Suppressor macrophage (primary cell): ENCODE data around the gene NAT8L.

ENCODE experiments used
- DNase-seq, 4 experiments: peaks; one replicate each; pipeline ENCODE4 v3.0.0-alpha.2; 2020 to 2022

NAT8L gene

DNA sequence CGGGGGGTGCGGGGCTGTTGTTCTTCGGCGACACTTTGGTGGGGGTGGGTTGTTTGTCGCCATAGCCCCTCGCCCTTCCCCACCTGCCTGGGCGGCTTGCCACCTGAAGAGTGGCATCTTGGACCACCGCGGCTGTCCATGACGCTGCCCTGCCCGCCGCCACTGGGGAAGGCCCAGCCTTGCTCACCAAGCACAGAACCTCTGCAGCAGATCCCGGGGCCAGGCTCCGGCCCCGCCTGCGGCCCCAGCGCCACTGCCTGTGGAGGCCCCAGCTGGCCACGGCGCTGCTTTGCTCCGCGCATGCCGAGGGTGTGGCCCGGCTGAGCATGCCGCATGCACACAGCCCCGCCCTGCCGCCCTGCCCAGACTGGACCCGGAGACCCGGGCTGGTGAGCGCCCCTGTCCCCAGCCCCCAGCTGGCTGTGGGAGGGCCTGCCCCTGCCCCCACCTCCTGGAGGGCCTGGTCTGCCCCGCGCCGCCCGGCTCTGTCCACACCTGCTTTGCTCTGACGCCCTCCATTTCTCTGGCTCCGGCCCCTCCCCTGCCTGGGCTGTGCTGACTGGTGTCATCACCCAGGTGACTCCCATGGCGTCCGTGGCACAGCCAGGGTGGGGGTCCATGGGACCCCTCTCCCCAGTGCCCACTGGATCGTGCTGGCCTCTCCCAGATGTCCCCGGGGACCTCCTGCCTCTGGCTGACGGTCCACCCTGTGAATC lies 5.3 kb downstream of the NAT8L start:
- peak in 1 of 4 experiments; percentile 1 for DNase-seq

DNA sequence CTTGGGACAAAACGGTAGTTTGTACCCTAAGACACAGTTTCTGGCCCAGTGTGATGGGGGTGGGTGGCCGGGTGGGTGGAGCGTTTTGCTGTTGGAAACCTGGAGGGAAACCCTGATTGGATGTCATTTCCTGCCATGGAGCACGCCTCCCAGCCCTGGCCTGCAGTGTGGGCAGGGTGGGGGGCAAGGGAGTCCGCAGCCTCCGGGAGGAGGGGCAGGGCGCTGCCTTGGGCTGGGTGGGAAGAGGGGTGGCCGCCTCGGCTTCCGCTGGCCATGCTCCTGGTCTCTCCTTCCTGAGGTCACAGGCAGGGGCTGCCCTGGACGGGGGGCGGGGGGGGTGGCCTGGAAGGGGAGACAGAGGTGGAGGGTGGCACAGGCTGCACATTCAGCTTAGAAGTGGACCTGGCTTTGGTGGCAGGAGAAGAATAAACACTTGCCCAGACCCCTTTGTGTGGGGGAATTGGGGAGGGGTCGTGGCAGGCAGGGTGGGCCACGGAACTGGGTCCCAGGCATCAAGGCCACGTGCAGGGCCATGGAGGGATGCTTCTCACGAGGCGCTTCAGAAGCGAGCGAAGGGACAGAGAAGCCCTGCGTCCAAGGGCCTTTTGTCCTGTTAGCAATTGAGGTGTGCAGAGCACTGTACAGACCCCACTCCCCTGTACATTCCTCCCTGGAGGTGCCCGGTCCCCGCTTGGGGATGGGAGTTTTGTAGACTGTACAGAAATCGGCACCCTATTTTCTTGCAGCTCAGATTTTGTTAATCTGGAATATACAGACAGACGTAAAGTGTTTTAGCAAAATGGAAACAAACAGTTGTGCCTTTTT lies 6.2 kb downstream of the NAT8L start:
- peak in 1 of 4 experiments; percentile 1 for DNase-seq

DNA sequence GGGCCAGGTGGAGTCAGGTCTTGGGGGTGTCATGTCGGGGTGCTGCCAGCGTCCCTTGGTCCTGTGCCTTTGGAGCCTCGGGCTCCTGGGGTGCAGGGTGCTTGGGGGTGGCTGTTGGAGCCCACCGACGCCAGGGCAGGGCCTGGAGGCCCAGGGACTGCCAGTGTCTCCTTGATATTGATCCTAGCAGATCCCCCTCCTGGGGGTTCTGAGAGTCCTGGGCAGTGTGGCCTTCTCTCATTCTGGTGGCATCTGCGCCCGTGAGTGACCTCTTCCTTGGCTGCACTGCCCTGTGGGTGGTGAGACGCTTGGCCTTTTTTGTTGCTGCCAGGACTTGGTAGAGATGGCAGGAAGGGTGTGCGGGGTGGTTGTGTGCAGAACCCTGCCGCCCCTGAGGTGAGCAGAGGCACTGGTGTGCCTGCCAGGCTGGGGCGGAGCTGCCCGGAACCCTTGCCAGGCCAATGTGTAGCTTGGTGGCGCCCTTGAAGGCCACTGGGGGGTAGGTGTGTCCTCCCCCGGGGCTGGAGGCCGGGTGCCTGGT lies 7.0 kb downstream of the NAT8L start:
- DNase-seq = no peak

DNA sequence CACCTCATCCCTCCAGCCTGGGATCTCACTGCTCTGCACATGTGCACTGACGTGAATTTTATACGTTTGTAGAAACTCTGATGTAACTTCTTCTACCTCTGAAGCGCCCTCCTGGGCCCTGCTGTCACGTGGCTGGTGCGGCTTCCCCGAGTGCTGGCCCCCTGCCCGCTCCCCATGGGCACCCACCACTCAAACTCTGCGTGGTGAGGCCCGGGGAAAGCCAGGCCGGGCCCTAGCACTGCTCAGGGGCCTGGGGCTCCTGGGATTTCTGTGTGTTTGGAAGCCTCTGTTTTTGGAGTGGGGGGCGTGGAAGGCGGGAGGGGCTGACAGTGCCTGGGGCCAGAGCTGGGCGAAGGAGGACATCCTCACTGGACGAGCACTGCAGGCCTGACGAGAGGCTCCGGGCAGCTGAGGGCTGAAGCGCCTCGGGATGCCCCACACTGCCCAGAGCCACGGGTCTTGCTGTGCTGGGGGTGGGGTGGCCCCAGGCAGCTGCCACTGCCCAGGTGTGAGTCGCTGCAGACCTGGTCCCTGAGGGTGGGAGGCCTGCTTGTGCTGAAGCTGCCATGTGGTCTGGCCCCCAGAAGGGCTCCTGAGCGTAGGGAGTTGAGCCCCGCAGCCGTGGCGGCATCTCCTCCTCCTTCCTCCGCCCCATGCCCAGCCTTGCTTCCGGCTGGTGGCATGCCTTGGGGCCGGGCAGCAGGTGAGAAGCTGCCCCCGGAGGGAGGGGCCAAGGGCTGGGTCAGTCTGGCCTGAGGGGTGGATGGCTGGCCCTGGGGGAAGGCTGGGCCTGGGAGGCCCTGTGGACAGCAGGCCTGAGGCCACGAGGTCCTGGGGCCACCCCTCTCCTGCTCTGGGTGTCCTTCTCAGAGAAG lies 7.7 kb downstream of the NAT8L start:
- no peak for DNase-seq

DNA sequence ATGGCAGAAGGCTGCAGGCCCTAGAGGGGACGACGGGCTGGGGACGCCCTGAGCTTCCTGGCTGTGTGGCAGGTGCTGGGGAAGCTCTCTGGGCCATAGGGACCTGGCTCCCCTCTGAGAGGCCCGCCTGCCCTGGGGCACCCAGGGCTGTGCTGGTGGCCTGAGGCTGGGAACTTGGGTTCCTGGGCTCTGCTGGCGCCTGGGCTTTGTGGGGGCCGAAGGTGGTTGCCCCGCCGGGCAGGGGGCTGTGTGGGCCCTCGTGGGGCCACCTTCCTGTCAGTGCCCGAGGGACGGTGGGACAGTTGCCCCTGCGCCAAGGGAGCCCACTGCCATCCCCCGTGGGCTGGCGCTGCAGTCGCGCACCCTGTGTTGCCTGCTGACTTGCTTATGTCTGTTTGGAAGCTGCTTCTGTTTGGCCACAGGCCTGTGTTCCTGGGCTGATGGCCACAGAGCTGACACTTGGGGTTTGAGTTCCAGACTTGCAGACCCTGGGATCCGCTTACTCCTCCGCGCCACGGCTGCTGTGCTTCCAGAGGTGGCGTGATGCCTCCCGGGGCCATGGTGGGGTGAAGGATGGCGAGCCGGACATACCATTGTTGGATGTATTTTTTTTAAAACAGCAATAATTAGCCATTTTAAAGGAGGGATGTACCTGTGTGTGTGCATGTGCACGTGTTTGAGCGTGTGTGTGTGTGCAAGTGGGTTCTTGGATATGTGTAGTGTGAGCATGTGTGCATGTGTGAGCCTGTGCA lies 8.5 kb downstream of the NAT8L start:
- no peak for DNase-seq

DNA sequence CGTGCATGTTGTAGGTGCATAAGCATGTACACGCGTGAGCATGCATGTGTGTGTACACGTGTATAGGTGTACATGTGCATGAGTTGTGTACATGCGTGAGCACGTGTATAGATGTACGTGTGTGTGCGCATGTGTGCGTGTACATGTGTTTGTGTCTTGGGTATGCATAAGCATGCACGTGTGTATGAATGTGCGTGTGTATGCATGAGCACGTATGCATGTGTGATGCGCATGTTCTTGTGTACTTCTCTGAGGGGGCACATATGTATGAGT lies 9.0 kb downstream of the NAT8L start:
- no peak for DNase-seq

DNA sequence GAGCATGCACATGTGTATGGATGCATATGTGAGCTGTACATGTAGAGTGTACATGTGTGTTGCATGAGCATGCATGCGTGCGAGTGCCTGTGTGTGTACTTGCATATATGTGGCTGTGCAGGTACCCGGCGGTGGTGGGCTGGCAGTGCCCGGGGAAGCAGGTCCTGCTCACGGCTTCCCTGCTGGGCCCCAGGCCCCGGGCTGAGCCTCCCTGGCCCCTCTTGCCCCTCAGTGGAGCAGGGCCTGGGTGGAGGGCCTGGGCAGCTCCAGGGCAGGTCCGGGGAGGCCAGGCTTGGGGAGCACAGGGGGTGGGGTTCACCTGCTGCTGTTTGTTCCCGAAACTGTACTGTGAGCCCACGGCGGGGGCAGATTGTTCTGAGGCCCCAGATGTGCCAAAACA lies 9.4 kb downstream of the NAT8L start:
- DNase-seq = no peak

DNA sequence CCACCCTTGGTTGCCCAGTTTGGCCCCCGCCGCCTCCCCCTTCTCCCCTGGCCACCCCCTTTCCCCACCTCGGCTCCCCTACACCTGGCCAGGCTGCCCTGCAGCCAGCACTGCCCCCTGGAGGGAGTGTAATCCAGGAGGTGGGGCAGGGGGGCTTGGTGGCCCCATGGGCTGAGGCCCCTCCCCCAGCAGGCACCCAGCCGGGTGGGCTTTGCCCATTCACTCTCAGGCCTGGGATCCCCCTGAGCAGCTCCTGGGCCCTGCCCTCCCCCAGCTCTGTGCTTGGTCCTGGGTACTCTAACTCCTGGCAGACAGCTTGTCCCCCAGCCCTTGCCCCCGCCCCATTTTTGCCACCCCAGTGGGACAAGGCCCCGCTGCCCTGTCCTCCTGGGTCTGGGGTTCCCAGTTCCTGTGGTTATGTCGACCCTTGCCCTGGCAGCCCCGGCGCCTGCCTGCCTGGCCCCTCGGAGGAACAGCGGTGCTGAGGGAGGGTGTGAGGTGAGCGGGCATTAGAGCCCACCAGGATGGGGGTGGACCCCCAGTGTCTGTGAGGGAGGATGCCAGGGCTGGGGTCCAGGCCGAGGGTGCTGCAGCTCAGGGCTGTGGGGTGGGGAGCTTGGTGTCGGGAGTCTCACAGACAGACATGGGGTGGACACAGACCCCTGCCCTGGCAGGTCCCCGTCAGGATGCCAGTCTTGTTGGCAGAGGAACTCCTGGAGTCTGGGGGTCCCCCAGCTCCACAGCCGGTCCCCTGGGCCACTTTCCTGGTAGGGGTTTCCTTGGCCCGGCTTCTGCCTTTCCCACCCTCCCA lies 10.2 kb downstream of the NAT8L start:
- DNase-seq = no peak

DNA sequence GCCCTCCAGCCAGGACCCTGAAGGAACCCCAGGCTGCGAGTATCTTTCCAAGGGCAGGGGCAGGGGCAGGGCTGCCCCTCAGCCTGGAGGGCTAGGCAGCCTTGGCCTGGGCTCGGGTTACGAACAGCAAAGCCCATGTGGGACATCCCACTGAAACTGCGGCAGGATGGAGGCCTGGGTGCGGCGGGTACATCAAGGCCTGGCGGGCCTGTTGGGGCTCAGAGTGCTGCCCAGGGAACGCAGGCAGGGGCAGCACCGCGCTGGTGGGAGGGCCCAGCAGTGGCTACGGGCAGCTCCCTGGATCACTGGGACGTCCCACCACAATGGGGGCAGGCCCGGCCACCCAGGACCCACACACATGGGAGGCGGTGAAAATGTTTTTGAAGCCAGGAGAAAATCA lies 10.9 kb downstream of the NAT8L start:
- DNase-seq = no peak

DNA sequence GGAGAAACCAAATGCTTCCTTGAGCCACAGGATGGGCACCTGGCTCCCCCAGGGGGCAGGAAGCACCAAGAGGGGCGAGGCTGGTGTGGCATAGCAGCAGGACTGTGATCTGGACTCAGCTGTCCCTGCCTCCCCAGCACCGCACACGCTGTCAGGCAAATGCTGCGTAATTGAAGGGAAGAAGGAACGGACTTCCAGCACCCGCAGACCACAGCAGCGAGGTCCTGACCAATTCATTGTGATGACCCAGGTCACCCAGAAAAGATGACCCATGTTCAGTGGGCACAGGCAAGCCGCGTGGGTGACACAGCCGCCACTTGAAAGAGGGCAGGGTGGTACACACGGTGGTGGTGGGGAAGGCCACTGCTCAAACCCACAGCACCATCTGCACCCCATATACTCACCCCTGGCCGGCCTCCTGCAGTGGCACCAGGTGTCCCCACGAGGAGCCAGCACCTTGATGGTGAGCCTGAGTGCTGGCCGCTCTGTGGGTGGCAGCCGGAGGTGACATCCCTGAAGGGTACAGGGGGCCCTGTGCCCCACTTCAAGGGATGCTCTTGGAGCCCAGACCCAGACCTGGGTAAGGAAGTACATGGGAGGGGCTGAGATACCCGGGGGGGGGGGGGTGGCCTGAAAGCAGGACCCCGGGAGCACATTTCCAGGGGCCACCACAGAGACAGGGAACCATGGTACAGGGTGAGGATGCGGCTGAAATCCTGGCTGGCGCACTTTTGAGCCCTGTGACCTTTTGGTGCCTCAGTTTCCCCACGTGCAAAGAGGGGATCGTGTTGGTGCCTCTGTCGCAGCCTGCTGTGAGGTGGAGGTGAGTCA lies 11.5 kb downstream of the NAT8L start:
- DNase-seq = no peak

DNA sequence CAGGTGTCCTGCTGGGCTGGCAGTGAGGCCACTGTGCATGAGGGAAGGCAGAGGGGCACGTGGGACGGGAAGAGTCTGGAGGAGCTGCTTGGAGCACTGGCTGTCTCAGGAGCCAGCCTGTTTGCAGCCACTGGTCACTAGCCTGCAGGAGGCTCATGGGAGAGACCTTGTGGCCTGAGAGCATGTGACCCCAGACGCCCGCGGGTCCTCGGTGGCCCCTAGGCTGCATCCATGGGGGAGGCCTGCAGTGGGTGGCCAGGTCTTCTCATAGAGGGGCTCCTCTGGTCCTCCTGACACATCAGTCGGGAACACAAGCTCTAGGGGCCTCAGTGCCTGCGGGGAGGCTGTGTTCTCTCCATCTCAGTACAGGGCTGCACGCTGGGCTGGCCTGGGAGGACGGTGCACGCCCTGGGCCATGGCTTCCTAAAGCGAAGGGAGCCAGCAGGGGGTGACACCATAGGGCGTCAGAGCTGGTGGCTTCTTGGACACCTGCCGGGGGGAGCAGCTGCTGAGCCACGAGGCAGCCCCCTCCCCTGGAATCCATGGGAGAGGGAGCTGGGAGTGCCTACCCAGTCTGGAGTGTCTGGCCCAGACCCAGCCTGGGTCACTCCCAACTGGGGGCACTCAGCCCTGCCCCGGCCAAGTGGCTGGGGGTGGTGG lies 12.3 kb downstream of the NAT8L start:
- no peak for DNase-seq

DNA sequence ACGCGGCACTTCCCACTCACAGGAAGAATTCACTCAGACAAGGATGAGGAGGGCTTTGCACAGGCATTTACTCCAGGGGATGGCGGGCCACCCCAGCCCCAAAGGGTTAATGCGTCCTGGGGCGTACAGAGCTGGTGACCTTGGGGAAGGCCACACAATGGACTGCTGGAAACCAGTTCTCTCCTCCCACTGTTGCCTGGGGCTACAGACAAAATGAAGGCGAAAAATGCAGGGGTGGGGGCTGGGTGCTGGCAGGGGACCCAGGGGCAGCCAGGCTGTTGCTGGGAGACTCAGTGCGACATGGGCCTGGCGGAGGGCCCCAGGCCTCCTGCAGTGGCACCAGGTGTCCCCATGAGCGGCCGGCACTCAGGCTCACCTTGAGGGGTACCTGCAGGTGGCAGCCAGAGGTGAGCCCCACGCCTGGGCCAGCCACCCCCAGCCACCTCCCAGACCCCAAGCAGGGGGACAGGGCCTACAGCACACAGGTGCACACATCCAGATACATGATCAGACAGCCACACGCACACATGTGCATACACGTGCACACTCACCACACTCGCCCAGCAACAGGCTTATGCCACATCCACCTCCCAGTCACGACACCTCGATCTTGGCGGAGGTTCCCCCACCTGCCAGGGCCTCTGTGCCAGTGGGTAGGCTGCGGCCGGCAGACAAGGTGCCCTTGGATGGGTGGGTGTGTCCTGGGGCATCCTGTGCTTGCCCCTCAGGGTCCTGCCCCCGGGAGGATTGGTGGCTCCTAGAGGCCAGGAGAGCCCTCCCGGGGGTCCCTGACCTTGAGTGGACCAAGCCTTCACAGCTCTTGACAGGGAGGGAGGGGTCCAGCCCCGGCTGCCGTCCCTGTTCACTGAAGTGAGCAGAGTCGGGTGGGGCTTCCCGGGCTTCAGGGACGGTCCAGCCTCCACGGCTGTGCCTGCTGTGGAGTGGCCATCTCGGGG lies 13.1 kb downstream of the NAT8L start:
- DNase-seq = no peak

DNA sequence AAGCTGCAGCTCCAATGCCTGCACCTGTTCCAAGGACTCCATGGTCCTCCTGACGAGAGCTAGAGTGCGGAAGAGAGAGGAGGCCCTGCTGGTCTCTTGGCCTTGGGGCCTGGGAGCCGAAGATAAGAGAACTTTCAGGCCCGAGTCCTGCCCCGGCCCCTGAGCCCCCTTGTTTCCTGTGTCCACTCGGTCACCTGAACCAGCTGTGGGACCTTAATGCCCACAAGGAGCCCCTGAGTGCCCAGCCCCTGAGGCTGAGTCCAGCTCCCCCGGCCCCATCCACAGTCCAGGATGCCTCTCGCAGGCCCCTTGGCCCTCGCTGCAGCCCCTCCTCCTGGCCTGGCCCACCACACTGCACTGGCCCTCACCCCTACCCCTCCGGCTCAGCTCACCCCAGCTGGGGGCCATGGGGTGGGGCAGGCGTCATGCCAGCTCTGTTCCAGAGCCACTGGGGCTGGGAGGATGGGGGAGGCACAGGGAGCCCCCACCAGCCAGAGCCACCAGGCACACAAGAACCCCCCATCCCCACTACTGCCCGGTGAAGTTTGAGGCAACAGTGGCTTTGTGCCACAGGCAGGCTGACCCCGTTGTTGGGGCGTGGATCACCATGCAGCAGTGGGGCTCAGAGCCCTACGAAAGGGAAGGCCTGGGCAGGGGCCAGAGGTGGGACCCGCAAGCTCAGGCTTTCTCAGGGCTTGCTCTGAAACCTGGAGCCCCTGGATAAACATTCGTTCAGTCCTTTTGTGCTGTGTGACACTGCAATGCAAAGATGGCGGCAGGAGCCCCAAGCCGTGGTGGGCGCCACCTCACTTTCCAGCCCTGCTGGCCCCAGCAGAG lies 14.1 kb downstream of the NAT8L start:
- no peak for DNase-seq

DNA sequence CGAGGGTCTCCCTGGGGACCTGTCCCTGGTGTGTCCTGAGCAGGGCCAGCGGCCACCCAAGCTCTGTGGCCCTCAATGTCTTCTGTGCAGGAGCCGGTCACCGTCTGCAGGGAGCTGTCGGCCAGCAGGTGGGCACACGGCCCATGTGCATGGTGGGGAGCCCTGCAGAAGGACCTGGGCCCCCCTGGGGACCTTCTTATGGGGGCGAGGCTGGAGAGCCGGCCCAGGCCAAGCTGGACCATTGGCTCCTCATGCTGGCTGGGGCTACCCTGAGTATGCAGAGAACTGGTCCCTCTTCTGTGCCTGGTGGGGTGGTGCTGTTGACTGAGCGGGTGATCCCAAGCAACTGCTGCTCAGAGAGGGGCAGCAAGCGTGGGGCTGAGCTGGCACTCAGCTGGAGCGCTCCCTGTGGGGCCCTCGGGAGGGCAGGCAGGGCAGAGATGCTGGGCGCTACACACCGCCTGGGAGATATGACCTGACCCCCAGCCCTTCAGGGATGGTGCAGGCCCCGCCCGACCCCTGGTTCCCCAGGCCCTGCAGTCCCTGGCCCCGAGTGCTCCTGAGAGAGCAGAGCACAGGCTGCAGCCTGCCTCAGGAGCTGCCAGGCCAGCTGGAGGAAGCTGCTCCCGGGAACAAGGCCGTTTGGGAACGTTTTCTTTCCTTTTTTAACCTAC lies 14.8 kb downstream of the NAT8L start:
- no peak for DNase-seq

DNA sequence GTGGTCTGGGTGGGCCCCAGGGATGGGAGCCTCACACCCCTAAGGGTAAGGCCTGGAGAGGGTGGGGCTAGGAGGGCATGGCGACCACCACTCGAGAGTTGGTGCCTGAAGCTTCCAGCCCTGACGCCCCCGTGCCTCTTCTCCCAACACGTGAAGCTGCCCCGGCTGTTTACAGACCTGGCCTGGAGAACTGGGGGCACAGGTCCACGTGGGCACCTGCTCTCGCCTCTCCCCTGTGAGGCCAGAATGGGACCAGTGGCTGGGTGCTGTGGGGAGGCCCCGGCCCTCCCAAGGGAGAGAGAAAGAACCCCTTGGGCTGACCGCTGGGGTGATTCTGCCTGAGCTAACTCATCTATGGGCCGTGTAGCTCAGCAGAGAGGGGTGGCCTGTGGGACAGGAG lies 15.5 kb downstream of the NAT8L start:
- DNase-seq = no peak

DNA sequence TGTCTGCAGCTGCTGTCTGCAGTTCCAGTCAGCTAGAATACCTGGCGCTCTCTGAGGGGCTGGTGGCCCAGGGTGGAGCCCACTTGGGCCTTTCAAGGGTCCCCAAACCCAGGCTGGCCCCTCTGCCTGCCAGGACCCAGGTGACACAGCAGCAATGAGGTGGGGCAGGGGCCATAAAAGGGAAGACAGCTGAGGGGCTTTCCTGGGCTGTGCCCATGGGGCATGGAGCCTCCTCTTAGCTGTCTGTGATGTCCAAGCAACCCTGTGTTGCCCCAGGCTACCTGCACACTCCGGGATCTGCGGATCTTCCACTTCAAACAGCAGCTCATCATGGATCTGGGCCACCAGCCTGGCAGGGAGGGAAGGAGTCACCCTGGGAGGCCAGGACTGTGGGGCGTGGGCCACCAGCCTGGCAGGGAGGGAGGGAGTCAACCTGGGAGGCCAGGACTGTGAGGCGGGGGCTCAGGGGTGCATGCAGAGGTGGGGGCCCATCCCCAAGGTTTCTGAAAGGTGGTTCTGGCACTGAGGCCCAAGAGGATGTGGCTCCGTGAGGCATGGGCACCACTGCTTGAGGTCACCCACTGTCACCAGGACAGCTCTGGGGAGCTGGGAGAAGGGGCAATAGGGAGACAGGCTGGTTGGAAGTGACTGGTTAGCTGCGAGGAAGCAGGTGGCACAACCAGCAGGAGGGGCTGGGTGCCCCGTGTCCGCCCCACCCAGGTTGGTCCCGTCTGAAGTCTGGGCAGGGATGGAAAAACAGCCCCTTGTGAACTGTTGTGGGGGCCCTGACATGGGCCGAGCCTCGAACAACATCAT lies 16.3 kb downstream of the NAT8L start:
- no peak for DNase-seq
